ENCODE results near the gene PMS2. TPM values are rescaled to one million over a fixed set of nuclear protein-coding genes. Genes with fewer than 3 reads are reported as not detected.
A peak's percentile ranks its signal among the peaks of the same experiment; 100 is the strongest.
"Not testable (repeated sequence)": the region's sequence is repeated elsewhere in the genome, so short reads cannot be mapped to it uniquely, and the experiment has no call there.

Gene PMS2
- total and polyA plus RNA-seq, 10 of the 15 experiments (the other 5 are each of a cell fraction or from before 2014, with no cell fraction given), result 3.6 to 25.4 (median 18.0) TPM

- peak; percentile 31; the same call in 2 of the 3 replicates for ATAC-seq
- H3K4me3 ChIP-seq; in situ Hi-C loops (cut with MboI); H4K20me1 ChIP-seq (ENCODE audit: control insufficient read depth, insufficient read depth); BruUV-seq (replicated peaks); H3K79me2 ChIP-seq (ENCODE audit: control insufficient read depth, insufficient read depth, low read length); H3K9ac ChIP-seq (ENCODE audit: control insufficient read depth, insufficient read depth, low read length); SMC1A ChIA-PET (ENCODE audit: uncharacterized antibody, unreplicated experiment); H2AFZ ChIP-seq (ENCODE audit: control insufficient read depth, low read depth, low read length); FAIRE-seq; H3K4me1 ChIP-seq (ENCODE audit: control insufficient read depth, insufficient read depth, low read length); DNase-seq (ENCODE audit: low read depth, low spot score); CTCF ChIA-PET; POLR2A ChIA-PET; H3K36me3 ChIP-seq (ENCODE audit: control insufficient read depth in 2 of 2, insufficient read depth in 2 of 2, low read length in 1 of 2); H3K4me2 ChIP-seq (ENCODE audit: control insufficient read depth, insufficient read depth); H3K27ac ChIP-seq (ENCODE audit: control insufficient read depth, insufficient read depth); H3K9me3 ChIP-seq (replicated peaks; ENCODE audit: control insufficient read depth, insufficient read depth, low read length); H3K27me3 ChIP-seq (replicated peaks in 1 of 2; ENCODE audit: control insufficient read depth in 2 of 2, insufficient read depth in 2 of 2, low read length in 1 of 2); RAD21 ChIA-PET (ENCODE audit: unreplicated experiment); intact Hi-C loops (cut with micrococcal nuclease; ENCODE audit: unreplicated experiment): not testable (repeated sequence)
- 66% methylated on average over 17 of the region's 43 CpGs for WGBS (ENCODE audit: insufficient coverage, insufficient replicate concordance, low lambda C conversion rate, missing lambda C conversion rate)
Measured at GRCh38 chr7:5970347-5970911, 38.4 kb downstream of the PMS2 start, which contains the start of gene RSPH10B. Gene RSPH10B (minus strand): TSS chr7:5970689. CDS start chr7:5967116, 3,573 bp downstream.

- H4K20me1 ChIP-seq (ENCODE audit: control insufficient read depth, insufficient read depth); DNase-seq (ENCODE audit: low read depth, low spot score); H3K79me2 ChIP-seq (ENCODE audit: control insufficient read depth, insufficient read depth, low read length); intact Hi-C loops (cut with micrococcal nuclease; ENCODE audit: unreplicated experiment); ATAC-seq; H3K36me3 ChIP-seq (ENCODE audit: control insufficient read depth in 2 of 2, insufficient read depth in 2 of 2, low read length in 1 of 2); POLR2A ChIA-PET; H3K27ac ChIP-seq (ENCODE audit: control insufficient read depth, insufficient read depth); H3K9ac ChIP-seq (ENCODE audit: control insufficient read depth, insufficient read depth, low read length); H3K4me3 ChIP-seq; H3K27me3 ChIP-seq (replicated peaks in 1 of 2; ENCODE audit: control insufficient read depth in 2 of 2, insufficient read depth in 2 of 2, low read length in 1 of 2); CTCF ChIA-PET; H3K9me3 ChIP-seq (replicated peaks; ENCODE audit: control insufficient read depth, insufficient read depth, low read length); SMC1A ChIA-PET (ENCODE audit: uncharacterized antibody, unreplicated experiment); FAIRE-seq; H3K4me2 ChIP-seq (ENCODE audit: control insufficient read depth, insufficient read depth); H2AFZ ChIP-seq (ENCODE audit: control insufficient read depth, low read depth, low read length); H3K4me1 ChIP-seq (ENCODE audit: control insufficient read depth, insufficient read depth, low read length); in situ Hi-C loops (cut with MboI); BruUV-seq (replicated peaks); RAD21 ChIA-PET (ENCODE audit: unreplicated experiment): not testable (repeated sequence)
- WGBS (ENCODE audit: insufficient coverage, insufficient replicate concordance, low lambda C conversion rate, missing lambda C conversion rate), result 62% methylated on average over 3 of the region's 7 CpGs
Measured at GRCh38 chr7:5963810-5964209, 45.0 kb downstream of the PMS2 start.

- H3K27me3 ChIP-seq (replicated peaks in 1 of 2; ENCODE audit: control insufficient read depth in 2 of 2, insufficient read depth in 2 of 2, low read length in 1 of 2); H3K9ac ChIP-seq (ENCODE audit: control insufficient read depth, insufficient read depth, low read length); RAD21 ChIA-PET (ENCODE audit: unreplicated experiment); BruUV-seq (replicated peaks); POLR2A ChIA-PET; H3K4me2 ChIP-seq (ENCODE audit: control insufficient read depth, insufficient read depth); intact Hi-C loops (cut with micrococcal nuclease; ENCODE audit: unreplicated experiment); CTCF ChIA-PET; FAIRE-seq; H2AFZ ChIP-seq (ENCODE audit: control insufficient read depth, low read depth, low read length); DNase-seq (ENCODE audit: low read depth, low spot score); H3K27ac ChIP-seq (ENCODE audit: control insufficient read depth, insufficient read depth); H3K4me3 ChIP-seq; SMC1A ChIA-PET (ENCODE audit: uncharacterized antibody, unreplicated experiment); H3K36me3 ChIP-seq (ENCODE audit: control insufficient read depth in 2 of 2, insufficient read depth in 2 of 2, low read length in 1 of 2); H4K20me1 ChIP-seq (ENCODE audit: control insufficient read depth, insufficient read depth); H3K79me2 ChIP-seq (ENCODE audit: control insufficient read depth, insufficient read depth, low read length); ATAC-seq; in situ Hi-C loops (cut with MboI); H3K9me3 ChIP-seq (replicated peaks; ENCODE audit: control insufficient read depth, insufficient read depth, low read length); H3K4me1 ChIP-seq (ENCODE audit: control insufficient read depth, insufficient read depth, low read length): not testable (repeated sequence)
- no CpG with 5 or more reads among the region's 13 CpGs for WGBS (ENCODE audit: insufficient coverage, insufficient replicate concordance, low lambda C conversion rate, missing lambda C conversion rate)
Measured at GRCh38 chr7:5963205-5963604, 45.6 kb downstream of the PMS2 start.

GRCh38 chr7:5934945-5935450 lies 73.9 kb downstream of the PMS2 start:
- H3K27ac ChIP-seq (ENCODE audit: control insufficient read depth, insufficient read depth); DNase-seq (ENCODE audit: low read depth, low spot score); RAD21 ChIA-PET (ENCODE audit: unreplicated experiment); FAIRE-seq; H3K4me1 ChIP-seq (ENCODE audit: control insufficient read depth, insufficient read depth, low read length); H3K9me3 ChIP-seq (replicated peaks; ENCODE audit: control insufficient read depth, insufficient read depth, low read length); H2AFZ ChIP-seq (ENCODE audit: control insufficient read depth, low read depth, low read length); intact Hi-C loops (cut with micrococcal nuclease; ENCODE audit: unreplicated experiment); H3K4me3 ChIP-seq; POLR2A ChIA-PET; H3K9ac ChIP-seq (ENCODE audit: control insufficient read depth, insufficient read depth, low read length); H3K4me2 ChIP-seq (ENCODE audit: control insufficient read depth, insufficient read depth); in situ Hi-C loops (cut with MboI); ATAC-seq; H3K36me3 ChIP-seq (ENCODE audit: control insufficient read depth in 2 of 2, insufficient read depth in 2 of 2, low read length in 1 of 2); H4K20me1 ChIP-seq (ENCODE audit: control insufficient read depth, insufficient read depth); SMC1A ChIA-PET (ENCODE audit: uncharacterized antibody, unreplicated experiment); H3K27me3 ChIP-seq (replicated peaks in 1 of 2; ENCODE audit: control insufficient read depth in 2 of 2, insufficient read depth in 2 of 2, low read length in 1 of 2); BruUV-seq (replicated peaks); CTCF ChIA-PET; H3K79me2 ChIP-seq (ENCODE audit: control insufficient read depth, insufficient read depth, low read length): not testable (repeated sequence)
- WGBS (ENCODE audit: insufficient coverage, insufficient replicate concordance, low lambda C conversion rate, missing lambda C conversion rate), result no CpG with 5 or more reads among the region's 17 CpGs
